Caco-2 (cell line): ENCODE measurements around the gene ZBTB42. TPM values are rescaled to one million over a fixed set of nuclear protein-coding genes. Genes with fewer than 3 reads are reported as not detected.
A peak's percentile ranks its signal among the peaks of the same experiment; 100 is the strongest.

Experiments
- BruUV-seq: library from RNA; stranded (reverse); fragments of 400-500 nt; replicated peaks from 2 replicates; lab custom pipeline; 2021; lab: Mats Ljungman, UMichigan
- CTCF ChIA-PET: fragments of 300-600 bp; sonication (Branson Sonifier 250); formaldehyde crosslinking; loops from one replicate; lab custom pipeline; 2022; ENCODE audit warnings: antibody characterized with exemption; lab: Charles Lee
- POLR2A ChIA-PET: fragments of 300-600 bp; sonication (Branson Sonifier 250); formaldehyde crosslinking; loops from one replicate; lab custom pipeline; 2022; ENCODE audit warnings: antibody characterized with exemption; lab: Charles Lee
- DNase-seq, 2 experiments: peaks; one replicate each; pipeline versions ENCODE4 v3.0.0 to v3.0.0-alpha.2; 2020 to 2022
- H3K27me3 ChIP-seq: replicated peaks from 2 replicates; pipeline ENCODE4 v1.6.0; 2011; ENCODE audit warnings: low read length; ENCODE audit not compliant: control insufficient read depth, insufficient read depth
- H3K36me3 ChIP-seq: 2 replicates; pipeline ENCODE4 v1.5.1; 2011; ENCODE audit warnings: low read length; ENCODE audit not compliant: control insufficient read depth, insufficient read depth
- H3K4me1 ChIP-seq: fragments of 250-450 bp; sonication (Bioruptor Pico); 2 replicates; pipeline ENCODE4 v1.5.1; 2020; ENCODE audit warnings: mild to moderate bottlenecking
- H3K4me3 ChIP-seq: 2 replicates; pipeline ENCODE4 v1.5.1; 2011; ENCODE audit warnings: low read depth, mild to moderate bottlenecking, control low read depth, low read length
- H3K9me3 ChIP-seq: fragments of 250-450 bp; sonication (Bioruptor Pico); 2 replicates; pipeline ENCODE4 v1.5.1; 2020; ENCODE audit warnings: mild to moderate bottlenecking, moderate library complexity
- H3K27ac Mint-ChIP-seq: one replicate; pipeline ENCODE4 v1.8.0; 2022; ENCODE audit warnings: mixed read lengths; ENCODE audit not compliant: unreplicated experiment
- H3K27me3 Mint-ChIP-seq: one replicate; pipeline ENCODE4 v1.8.0; 2022; ENCODE audit warnings: mixed read lengths; ENCODE audit not compliant: insufficient read depth, unreplicated experiment
- H3K36me3 Mint-ChIP-seq: one replicate; pipeline ENCODE4 v1.8.0; 2022; ENCODE audit warnings: mild to moderate bottlenecking, mixed read lengths; ENCODE audit not compliant: insufficient read depth, unreplicated experiment
- H3K4me1 Mint-ChIP-seq: one replicate; pipeline ENCODE4 v1.8.0; 2022; ENCODE audit warnings: low read depth, mixed read lengths; ENCODE audit not compliant: unreplicated experiment
- H3K4me3 Mint-ChIP-seq: one replicate; pipeline ENCODE4 v1.8.0; 2022; ENCODE audit warnings: mild to moderate bottlenecking, moderate library complexity, mixed read lengths; ENCODE audit not compliant: unreplicated experiment
- H3K9me3 Mint-ChIP-seq: one replicate; pipeline ENCODE4 v1.8.0; 2022; ENCODE audit warnings: mixed read lengths; ENCODE audit not compliant: unreplicated experiment
- intact Hi-C: fragments of 100-400 bp; cut with micrococcal nuclease; formaldehyde crosslinking; loops from one replicate; pipeline ENCODE4 v1.10.0; 2022; ENCODE audit not compliant: unreplicated experiment
- total RNA-seq: library from RNA; stranded (reverse); gene quantifications from 2 replicates; pipeline ENCODE4 v1.2.3, GENCODE V29; 2022
- TF ChIP-seq, protein P1 (sequence below), 2 experiments: fragments of 200-600 bp in 1 of 2; IDR thresholded peaks; 1 replicate in 1 of 2; 2 replicates in 1 of 2; pipeline versions ENCODE4 v1.5.1 to v1.8.0; 2011 to 2022; ENCODE audit warnings: antibody characterized with exemption in 1 of 2, control low read depth in 1 of 2, inconsistent platforms in 1 of 2, low read depth in 1 of 2, low read length in 1 of 2, mild to moderate bottlenecking in 1 of 2, moderate library complexity in 1 of 2; ENCODE audit not compliant: insufficient read depth in 1 of 2, severe bottlenecking in 1 of 2, unreplicated experiment in 1 of 2

Gene ZBTB42
- total RNA-seq, 1 experiment from 2014 or later, result 9.7 TPM

DNA sequence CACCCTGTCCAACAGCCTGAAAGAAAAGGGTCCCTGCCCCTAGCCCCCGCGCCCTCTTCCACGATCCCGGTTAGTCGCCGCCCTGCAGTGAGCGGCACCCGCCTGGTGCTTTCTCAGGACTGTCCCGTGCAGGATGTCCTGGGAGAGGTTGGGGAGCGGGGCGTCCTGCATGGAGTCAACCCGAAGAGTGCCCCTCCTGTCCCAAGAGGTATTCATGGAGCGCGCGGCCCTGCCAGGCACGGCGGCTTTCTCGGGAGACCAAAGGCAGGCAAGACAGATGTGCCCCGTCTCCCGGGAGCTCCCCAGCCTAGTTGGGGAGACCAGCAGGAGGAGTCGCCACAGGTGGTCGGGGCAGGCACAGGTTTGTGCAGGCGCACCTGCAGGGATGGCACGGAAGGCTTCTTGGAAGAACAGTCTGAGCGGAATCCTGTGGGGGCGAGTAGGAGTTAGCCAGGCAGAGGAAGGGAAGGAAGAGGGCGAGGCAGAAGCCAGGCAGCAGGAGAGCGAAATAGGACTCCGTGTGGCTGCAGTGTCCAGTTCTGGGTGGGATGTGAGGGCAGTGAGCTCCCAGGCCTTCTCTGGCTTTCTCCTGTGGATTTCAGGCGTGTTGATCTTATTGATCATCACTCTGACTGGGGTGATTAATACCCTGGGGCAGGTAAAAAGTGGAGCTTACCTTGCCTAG, 47.2 kb upstream of the ZBTB42 start:
- Mint-ChIP-seq H3K27me3 (no peaks in the 10 kb centered on the region), H3K4me3 (peak overlapping the region; percentile 90), H3K27ac (peak overlapping the region; percentile 93), H3K36me3 (peaks cover 57% of the 10 kb centered on the region), H3K4me1 (peaks cover 19% of the 10 kb centered on the region), H3K9me3 (no peaks in the 10 kb centered on the region)
- intact Hi-C loops, result loop anchor here (2.0 kb wide), 2 partner anchors 13 to 65 kb away; partner anchors contain the start of gene INF2
- BruUV-seq, result TSS peak; percentile 48
- H3K4me3 ChIP-seq, result peak overlapping the region; percentile 83
- DNase-seq, result no peak
- H3K36me3 ChIP-seq, result peaks cover 3% of the 10 kb centered on the region; the same call in 1 of the 2 replicates
- no peaks in the 10 kb centered on the region for H3K27me3 ChIP-seq
- CTCF ChIA-PET, result interaction anchor here (1.3 to 1.8 kb wide), 5 partner anchors 15 to 73 kb away, joined by 5 to 26 read pairs (median 11); no protein-coding TSS in a partner anchor
- TF ChIP-seq, protein P1, sequence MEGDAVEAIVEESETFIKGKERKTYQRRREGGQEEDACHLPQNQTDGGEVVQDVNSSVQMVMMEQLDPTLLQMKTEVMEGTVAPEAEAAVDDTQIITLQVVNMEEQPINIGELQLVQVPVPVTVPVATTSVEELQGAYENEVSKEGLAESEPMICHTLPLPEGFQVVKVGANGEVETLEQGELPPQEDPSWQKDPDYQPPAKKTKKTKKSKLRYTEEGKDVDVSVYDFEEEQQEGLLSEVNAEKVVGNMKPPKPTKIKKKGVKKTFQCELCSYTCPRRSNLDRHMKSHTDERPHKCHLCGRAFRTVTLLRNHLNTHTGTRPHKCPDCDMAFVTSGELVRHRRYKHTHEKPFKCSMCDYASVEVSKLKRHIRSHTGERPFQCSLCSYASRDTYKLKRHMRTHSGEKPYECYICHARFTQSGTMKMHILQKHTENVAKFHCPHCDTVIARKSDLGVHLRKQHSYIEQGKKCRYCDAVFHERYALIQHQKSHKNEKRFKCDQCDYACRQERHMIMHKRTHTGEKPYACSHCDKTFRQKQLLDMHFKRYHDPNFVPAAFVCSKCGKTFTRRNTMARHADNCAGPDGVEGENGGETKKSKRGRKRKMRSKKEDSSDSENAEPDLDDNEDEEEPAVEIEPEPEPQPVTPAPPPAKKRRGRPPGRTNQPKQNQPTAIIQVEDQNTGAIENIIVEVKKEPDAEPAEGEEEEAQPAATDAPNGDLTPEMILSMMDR (IDR thresholded peaks at IDR 0.05; ENCODE audit: insufficient read depth in 1 of 2, low read depth in 1 of 2, low read length in 1 of 2, severe bottlenecking in 1 of 2, unreplicated experiment in 1 of 2), result no peak
- no peaks in the 10 kb centered on the region for H3K9me3 ChIP-seq
- H3K4me1 ChIP-seq, result peaks cover 30% of the 10 kb centered on the region
- POLR2A ChIA-PET, result interaction anchor here (1.1 to 2.1 kb wide), 7 partner anchors 13 to 111 kb away, joined by 3 to 14 read pairs (median 6); partner anchors contain the start of gene CEP170B

- peaks cover 14% of the 10 kb centered on the region for H3K4me1 Mint-ChIP-seq
- Histone ChIP-seq H3K27me3 (no peaks in the 10 kb centered on the region), H3K4me3 (peak overlapping the region; percentile 83), H3K36me3 (peaks cover 3% of the 10 kb centered on the region; the same call in 1 of the 2 replicates), H3K9me3 (no peaks in the 10 kb centered on the region), H3K4me1 (peaks cover 24% of the 10 kb centered on the region)
- TF ChIP-seq, protein P1 (IDR thresholded peaks at IDR 0.05; ENCODE audit: insufficient read depth in 1 of 2, low read depth in 1 of 2, low read length in 1 of 2, severe bottlenecking in 1 of 2, unreplicated experiment in 1 of 2), result no peak
- no peaks in the 10 kb centered on the region for H3K27me3 Mint-ChIP-seq
- H3K36me3 Mint-ChIP-seq, result peaks cover 63% of the 10 kb centered on the region
- peak overlapping the region; percentile 90 for H3K4me3 Mint-ChIP-seq
- intact Hi-C loops, result no loop called here
- DNase-seq, result no peak
- CTCF ChIA-PET, result interaction anchor here (0.6 to 0.8 kb wide), 2 partner anchors 14 to 72 kb away, joined by 3 to 4 read pairs; no protein-coding TSS in a partner anchor
- BruUV-seq, result no TSS peak
- H3K9me3 Mint-ChIP-seq, result no peaks in the 10 kb centered on the region
- H3K27ac Mint-ChIP-seq, result peak overlapping the region; percentile 93
- POLR2A ChIA-PET, result interaction anchor here (2.1 kb wide), 1 partner anchor 66 kb away, joined by 11 read pairs; no protein-coding TSS in a partner anchor
These were observed 46.6 kb upstream of the ZBTB42 start for GRCh38 chr14:104754213-104754851.

DNA sequence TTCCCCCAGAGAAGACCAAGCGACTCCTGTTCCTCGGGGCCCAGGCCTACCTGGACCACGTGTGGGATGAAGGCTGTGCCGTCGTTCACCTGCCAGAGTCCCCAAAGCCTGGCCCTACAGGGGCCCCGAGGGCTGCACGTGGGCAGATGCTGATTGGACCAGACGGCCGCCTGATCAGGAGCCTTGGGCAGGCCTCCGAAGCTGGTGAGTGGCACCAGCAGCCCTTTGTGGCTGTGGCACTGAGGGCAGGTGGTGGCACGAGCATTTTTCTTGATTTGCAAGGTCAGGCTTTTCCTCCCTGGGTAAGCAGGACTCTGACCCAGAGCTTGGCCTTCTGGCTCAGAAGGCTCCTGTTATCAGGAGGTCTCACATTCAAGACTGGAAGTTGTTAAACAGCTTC, 45.3 kb upstream of the ZBTB42 start:
- POLR2A ChIA-PET, result no interaction called here
- Mint-ChIP-seq H3K9me3 (no peaks in the 10 kb centered on the region), H3K4me1 (peaks cover 12% of the 10 kb centered on the region), H3K27me3 (no peaks in the 10 kb centered on the region), H3K4me3 (no peak overlapping the region), H3K27ac (no peak overlapping the region), H3K36me3 (peaks cover 72% of the 10 kb centered on the region)
- no TSS peak for BruUV-seq
- peaks cover 16% of the 10 kb centered on the region for H3K4me1 ChIP-seq
- intact Hi-C loops, result no loop called here
- TF ChIP-seq, protein P1 (IDR thresholded peaks at IDR 0.05; ENCODE audit: insufficient read depth in 1 of 2, low read depth in 1 of 2, low read length in 1 of 2, severe bottlenecking in 1 of 2, unreplicated experiment in 1 of 2), result no peak
- no peak overlapping the region for H3K4me3 ChIP-seq
- no peak for DNase-seq
- H3K9me3 ChIP-seq, result no peaks in the 10 kb centered on the region
- peaks cover 3% of the 10 kb centered on the region; the same call in 1 of the 2 replicates for H3K36me3 ChIP-seq
- CTCF ChIA-PET, result no interaction called here
- H3K27me3 ChIP-seq, result no peaks in the 10 kb centered on the region
